Non-pigmented ciliary epithelial cell (primary cell): ENCODE data around the gene PPARGC1A.

Experiments
- DNase-seq: peaks from one replicate; pipeline ENCODE4 v3.0.0-alpha.2; 2010; ENCODE audit warnings: low read depth

Gene PPARGC1A

GRCh38 chr4:23774909-23775308, 114.9 kb downstream of the PPARGC1A start:
- DNase-seq, result no peak

- DNase-seq, result no peak
Measured at GRCh38 chr4:23773884-23774636, 115.8 kb downstream of the PPARGC1A start.

- peak; percentile 23 for DNase-seq
Measured at GRCh38 chr4:23770011-23770410, 119.8 kb downstream of the PPARGC1A start.

GRCh38 chr4:23769406-23769805, 120.4 kb downstream of the PPARGC1A start:
- no peak for DNase-seq

GRCh38 chr4:23768541-23768940, 121.3 kb downstream of the PPARGC1A start:
- no peak for DNase-seq

- no peak for DNase-seq
Measured at GRCh38 chr4:23766344-23766743, 123.5 kb downstream of the PPARGC1A start.

- DNase-seq, result no peak
Measured at GRCh38 chr4:23763559-23763958, 126.3 kb downstream of the PPARGC1A start.

GRCh38 chr4:23762551-23762950, 127.3 kb downstream of the PPARGC1A start:
- DNase-seq, result no peak

- no peak for DNase-seq
Measured at GRCh38 chr4:23759066-23759465, 130.8 kb downstream of the PPARGC1A start.

GRCh38 chr4:23754688-23755087, 135.2 kb downstream of the PPARGC1A start:
- DNase-seq, result no peak

- DNase-seq, result no peak
Measured at GRCh38 chr4:23750125-23750524, 139.7 kb downstream of the PPARGC1A start.

- no peak for DNase-seq
Measured at GRCh38 chr4:23747281-23747735, 142.5 kb downstream of the PPARGC1A start.

- DNase-seq, result no peak
Measured at GRCh38 chr4:23746672-23747071, 143.2 kb downstream of the PPARGC1A start.

- DNase-seq, result no peak
Measured at GRCh38 chr4:23746027-23746426, 143.8 kb downstream of the PPARGC1A start.

GRCh38 chr4:23745377-23745776, 144.5 kb downstream of the PPARGC1A start:
- no peak for DNase-seq
